NCI-H1092 (cell line): ENCODE results near the gene PCDHAC1.
"Not testable (repeated sequence)": the region's sequence is repeated elsewhere in the genome, so short reads cannot be mapped to it uniquely, and the experiment has no call there.

Experiments used
- DNase-seq: peaks from one replicate; lab custom pipeline; 2025; lab: John Stamatoyannopoulos, UW

The PCDHAC1 gene

GRCh38 chr5:140925806-140926442 lies at the start of gene PCDHAC1:
Gene PCDHAC1 (plus strand): TSS chr5:140926299. CDS start chr5:140926893, 594 bp downstream.
- no peak for DNase-seq

GRCh38 chr5:140876541-140877261 lies 49.4 kb upstream of the PCDHAC1 start:
- not testable (repeated sequence) for DNase-seq

- no peak for DNase-seq
Measured at GRCh38 chr5:140877262-140877581, 48.9 kb upstream of the PCDHAC1 start.

- no peak for DNase-seq
Measured at GRCh38 chr5:140881889-140882590, 44.1 kb upstream of the PCDHAC1 start, which contains the start of gene PCDHA13. Gene PCDHA13 (plus strand): TSS chr5:140882124. CDS start chr5:140882269, 145 bp downstream.

GRCh38 chr5:140882591-140882899 lies 43.6 kb upstream of the PCDHAC1 start:
- DNase-seq, result no peak

- DNase-seq, result no peak
Measured at GRCh38 chr5:140883373-140883772, 42.7 kb upstream of the PCDHAC1 start.

GRCh38 chr5:140883927-140884697 lies 42.0 kb upstream of the PCDHAC1 start:
- DNase-seq, result no peak

GRCh38 chr5:140916325-140916724 lies 9.8 kb upstream of the PCDHAC1 start:
- DNase-seq, result no peak

- DNase-seq, result no peak
Measured at GRCh38 chr5:140923601-140924000, 2.5 kb upstream of the PCDHAC1 start.

- DNase-seq, result peak; percentile 69
Measured at GRCh38 chr5:140926443-140927227, 536 bp downstream of the PCDHAC1 start.

GRCh38 chr5:140927228-140927573 lies 1.1 kb downstream of the PCDHAC1 start:
- no peak for DNase-seq

GRCh38 chr5:140934964-140935606 lies 9.0 kb downstream of the PCDHAC1 start:
- DNase-seq, result no peak

GRCh38 chr5:140946578-140946977 lies 20.5 kb downstream of the PCDHAC1 start:
- DNase-seq, result no peak

- DNase-seq, result no peak
Measured at GRCh38 chr5:140951636-140952035, 25.5 kb downstream of the PCDHAC1 start.

- DNase-seq, result no peak
Measured at GRCh38 chr5:140953234-140953633, 27.1 kb downstream of the PCDHAC1 start.

GRCh38 chr5:140962190-140962589 lies 36.1 kb downstream of the PCDHAC1 start:
- no peak for DNase-seq

- DNase-seq, result no peak
Measured at GRCh38 chr5:140964356-140964755, 38.3 kb downstream of the PCDHAC1 start.

GRCh38 chr5:140965905-140966292 lies 39.8 kb downstream of the PCDHAC1 start:
- DNase-seq, result no peak

GRCh38 chr5:140966293-140967225 lies 40.5 kb downstream of the PCDHAC1 start, which contains the start of gene PCDHAC2:
Gene PCDHAC2 (plus strand): TSS chr5:140966476. CDS start chr5:140966767, 291 bp downstream.
- DNase-seq, result peak; percentile 30
